CD4-positive, alpha-beta T cell treated with Interleukin-17A for 4 hours (primary cell): ENCODE measurements around the gene SMYD3.

Source experiments
- DNase-seq: peaks from one replicate; pipeline ENCODE4 v3.0.0-alpha.2; 2020; ENCODE audit warnings: mixed read lengths

The SMYD3 gene

GRCh38 chr1:246459221-246459620, 47.9 kb downstream of the SMYD3 start:
- no peak for DNase-seq

GRCh38 chr1:246455476-246455875, 51.6 kb downstream of the SMYD3 start:
- no peak for DNase-seq

GRCh38 chr1:246454655-246455054, 52.4 kb downstream of the SMYD3 start:
- no peak for DNase-seq

GRCh38 chr1:246450611-246451251, 56.3 kb downstream of the SMYD3 start:
- no peak for DNase-seq

- DNase-seq, result no peak
Measured at GRCh38 chr1:246448373-246448772, 58.7 kb downstream of the SMYD3 start.

- DNase-seq, result no peak
Measured at GRCh38 chr1:246447501-246447900, 59.6 kb downstream of the SMYD3 start.

- DNase-seq, result no peak
Measured at GRCh38 chr1:246445503-246445902, 61.6 kb downstream of the SMYD3 start.

- no peak for DNase-seq
Measured at GRCh38 chr1:246444617-246445016, 62.5 kb downstream of the SMYD3 start.

- DNase-seq, result no peak
Measured at GRCh38 chr1:246437961-246438360, 69.1 kb downstream of the SMYD3 start.

GRCh38 chr1:246435421-246436041, 71.5 kb downstream of the SMYD3 start:
- no peak for DNase-seq

- no peak for DNase-seq
Measured at GRCh38 chr1:246434335-246434734, 72.7 kb downstream of the SMYD3 start.

GRCh38 chr1:246428542-246429308, 78.4 kb downstream of the SMYD3 start:
- no peak for DNase-seq

- DNase-seq, result no peak
Measured at GRCh38 chr1:246427611-246428010, 79.5 kb downstream of the SMYD3 start.

- DNase-seq, result no peak
Measured at GRCh38 chr1:246425895-246426294, 81.2 kb downstream of the SMYD3 start.

GRCh38 chr1:246425139-246425794, 81.8 kb downstream of the SMYD3 start:
- no peak for DNase-seq

- no peak for DNase-seq
Measured at GRCh38 chr1:246420300-246420699, 86.8 kb downstream of the SMYD3 start.

GRCh38 chr1:246418565-246419312, 88.3 kb downstream of the SMYD3 start:
- no peak for DNase-seq

- no peak for DNase-seq
Measured at GRCh38 chr1:246417813-246418564, 89.1 kb downstream of the SMYD3 start.

- no peak for DNase-seq
Measured at GRCh38 chr1:246417152-246417812, 89.8 kb downstream of the SMYD3 start.

GRCh38 chr1:246416261-246416660, 90.8 kb downstream of the SMYD3 start:
- no peak for DNase-seq

- DNase-seq, result no peak
Measured at GRCh38 chr1:246415028-246415427, 92.1 kb downstream of the SMYD3 start.
